ENCODE measurements around the gene CHRNE. TPM values are rescaled to one million over a fixed set of nuclear protein-coding genes. Genes with fewer than 3 reads are reported as not detected.
"Not testable (repeated sequence)": the region's sequence is repeated elsewhere in the genome, so short reads cannot be mapped to it uniquely, and the experiment has no call there.

Gene CHRNE
- total RNA-seq, 2 donors from 2014 or later = 0.43 to 0.81 TPM

DNA sequence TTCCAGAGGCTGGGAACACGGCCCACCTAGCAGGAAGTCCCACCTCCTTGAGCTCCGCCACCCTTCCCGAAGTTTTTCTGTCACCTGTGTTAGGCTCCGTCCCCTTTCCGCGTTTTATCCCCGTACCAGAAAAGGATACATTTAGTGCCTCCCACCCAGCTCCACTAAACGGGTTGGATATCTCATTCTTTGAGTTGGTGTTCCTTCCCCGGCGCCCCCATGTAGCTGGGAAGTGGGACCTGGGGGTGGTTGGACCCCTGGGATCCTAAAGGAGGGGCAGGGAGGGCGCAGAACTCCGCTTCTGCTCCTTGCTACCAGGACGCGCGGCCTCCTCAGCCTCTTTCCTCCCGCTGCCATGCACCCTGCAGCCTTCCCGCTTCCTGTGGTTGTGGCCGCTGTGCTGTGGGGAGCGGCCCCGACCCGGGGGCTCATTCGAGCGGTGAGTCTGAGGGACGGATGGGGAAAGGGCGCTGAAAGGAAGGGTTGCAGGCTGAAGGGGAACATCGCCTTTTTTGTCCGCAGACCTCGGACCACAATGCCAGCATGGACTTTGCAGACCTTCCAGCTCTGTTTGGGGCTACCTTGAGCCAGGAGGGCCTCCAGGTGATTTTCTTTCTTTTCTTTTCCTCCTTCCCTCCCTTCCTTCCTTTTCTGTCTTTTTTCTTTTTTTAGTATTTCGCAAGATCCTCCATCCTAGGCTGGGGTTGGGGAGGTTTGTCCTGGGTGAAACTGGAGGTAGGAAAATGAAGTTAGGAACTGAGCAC, 37.8 kb upstream of the CHRNE start:
- intact Hi-C loops (cut with DNase I, micrococcal nuclease) = no loop called here
- DNase-seq (peak; percentile 58 to 89), ATAC-seq (peak; percentile 66)

DNA sequence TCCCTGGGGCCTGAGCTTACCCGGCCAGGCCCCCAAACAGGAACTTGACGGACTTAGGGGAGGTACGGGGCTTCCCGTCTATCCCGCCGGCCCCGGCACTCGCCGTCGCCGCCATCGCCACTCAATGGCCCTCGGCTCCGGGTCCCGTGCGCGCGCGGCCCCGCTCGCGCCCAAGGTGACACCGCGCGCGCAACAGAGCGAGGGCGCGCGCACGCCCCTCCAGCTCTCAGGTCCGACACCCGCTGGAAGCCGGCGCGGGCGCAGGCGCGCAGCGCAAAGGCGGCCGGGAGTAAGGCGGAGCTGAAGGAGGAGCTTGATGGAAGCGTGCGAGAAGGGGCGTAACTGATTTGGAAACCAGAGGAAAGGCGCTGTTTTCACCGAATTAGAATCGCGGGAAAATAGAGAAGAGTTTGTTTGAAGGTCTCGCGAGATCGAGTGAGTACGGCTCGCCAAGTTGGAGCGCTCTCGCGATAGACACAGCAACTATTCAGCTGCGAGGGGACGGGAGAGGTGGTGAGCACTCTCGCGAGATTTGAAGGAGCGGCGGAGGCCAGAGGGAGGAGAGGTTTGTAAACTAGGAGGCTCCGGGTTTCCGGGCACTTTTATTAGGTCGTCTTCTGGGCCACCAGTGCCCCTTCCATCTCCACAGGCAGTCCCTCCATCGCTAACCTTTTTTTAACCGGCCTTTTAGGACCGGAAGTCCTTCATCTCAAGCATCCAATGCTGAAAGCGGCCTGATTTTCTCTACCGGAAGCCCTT, 37.1 kb upstream of the CHRNE start, which contains the start of the genes RNF167 and SLC25A11:
TSS of gene RNF167 (plus strand) at position 473 of the 759 bp plus-strand sequence. CDS start 642 bp downstream, outside the sequence.
TSS of gene SLC25A11 (minus strand) at position 251 of the 759 bp plus-strand sequence. CDS start at position 115, 136 bp downstream.
- DNase-seq (peak; percentile 94 to 97), ATAC-seq (peak; percentile 85)
- intact Hi-C loops (cut with DNase I, micrococcal nuclease) = no loop called here

DNA sequence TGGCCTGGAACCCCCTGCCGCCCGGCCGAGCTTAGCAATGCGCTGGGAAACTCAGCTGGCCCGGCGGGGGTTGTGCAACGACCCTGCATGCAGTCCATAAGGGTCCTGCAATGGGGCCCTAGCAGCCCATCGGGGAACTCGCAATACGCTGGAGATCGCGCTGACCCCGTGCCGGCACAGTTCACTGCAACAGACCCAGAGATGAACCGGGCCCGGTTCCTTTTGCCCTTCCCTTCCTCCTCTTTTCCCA, 36.6 kb upstream of the CHRNE start:
- peak in 1 of 2 donors; percentile 60 for DNase-seq
- peak; percentile 2 for ATAC-seq
- intact Hi-C loops (cut with DNase I, micrococcal nuclease) = no loop called here

DNA sequence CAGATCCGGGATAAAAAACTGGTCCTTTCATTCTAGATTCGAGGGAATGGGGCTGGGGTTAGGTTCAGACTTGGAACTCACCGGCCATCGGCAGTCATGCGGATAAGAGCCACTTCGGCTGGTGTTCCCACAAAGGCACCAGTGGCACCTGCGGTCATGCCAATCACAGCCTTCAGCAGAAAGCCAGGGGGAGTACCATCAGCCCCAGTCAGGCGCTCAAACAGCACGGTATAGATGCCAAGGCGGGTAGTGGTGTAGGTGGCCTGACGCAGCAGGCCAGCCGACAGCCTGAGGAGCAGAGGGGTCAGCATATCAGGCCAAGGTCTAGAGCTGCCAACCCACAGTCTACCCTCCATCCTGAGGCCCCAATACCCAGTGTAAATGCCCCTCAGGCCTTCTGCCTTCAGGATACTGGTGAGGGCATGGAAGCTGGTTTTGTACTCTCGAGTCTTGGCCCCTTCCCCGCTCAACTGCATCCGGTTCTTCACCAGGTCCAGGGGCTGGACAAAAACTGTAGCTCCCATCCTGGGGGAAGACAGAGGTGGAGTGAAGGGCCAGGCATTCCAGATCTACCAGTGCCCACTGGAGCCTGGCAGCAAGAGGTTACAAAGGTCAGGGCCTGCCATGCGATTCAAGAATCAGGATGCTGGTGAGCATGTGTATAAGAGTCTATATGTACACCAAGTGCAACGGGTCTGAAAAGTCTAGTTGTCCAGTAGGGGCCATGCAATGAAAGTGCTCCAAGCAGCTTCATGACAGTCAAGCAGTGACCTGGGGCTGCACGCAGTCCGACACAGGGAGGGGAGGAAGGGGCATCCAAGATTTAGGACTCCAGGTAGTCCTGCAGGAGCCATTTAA, 36.0 kb upstream of the CHRNE start:
- intact Hi-C loops (cut with DNase I, micrococcal nuclease) = no loop called here
- ATAC-seq (peak; percentile 6), DNase-seq (no peak)

DNA sequence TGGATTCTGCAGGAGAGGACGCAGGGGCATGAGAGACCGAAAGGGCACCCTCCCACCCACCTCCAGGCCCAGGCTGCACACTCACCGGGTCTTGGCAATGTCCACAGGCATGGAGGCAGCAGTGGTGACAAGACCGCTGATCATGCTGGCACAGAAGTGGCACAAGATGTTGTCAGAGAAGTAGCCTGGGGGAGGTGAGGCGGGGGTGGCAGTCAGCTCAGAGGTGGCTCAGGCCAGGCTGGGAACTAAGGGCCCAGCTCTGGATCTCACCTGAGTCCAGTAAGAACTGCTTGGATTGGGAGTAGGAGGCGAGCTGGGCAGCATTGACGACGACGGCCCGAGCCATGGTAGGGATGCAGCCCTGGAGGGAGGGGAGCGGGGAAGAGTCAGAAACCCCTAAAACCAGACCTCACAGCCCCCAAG, 35.2 kb upstream of the CHRNE start:
- intact Hi-C loops (cut with DNase I, micrococcal nuclease) = no loop called here
- ATAC-seq = no peak
- no peak for DNase-seq

DNA sequence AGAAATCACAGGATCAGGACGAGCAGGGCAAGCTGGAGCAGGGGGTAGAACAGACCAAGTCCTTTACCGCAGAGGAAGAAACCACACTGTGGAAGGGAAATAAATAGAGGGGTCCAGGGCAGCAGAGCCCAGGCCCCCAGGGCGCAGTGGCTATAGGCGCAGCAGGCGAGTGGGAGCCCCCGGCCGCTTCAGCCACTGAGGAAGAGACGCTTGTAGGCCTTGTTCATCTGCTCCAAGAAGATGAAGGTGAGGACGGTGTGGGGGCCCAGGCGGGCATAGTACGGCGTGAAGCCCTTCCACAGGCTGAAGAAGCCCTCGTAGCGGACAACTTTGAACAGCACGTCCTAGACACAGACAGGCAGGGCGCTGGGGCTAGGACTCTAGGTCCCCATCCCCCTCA, 34.7 kb upstream of the CHRNE start:
- intact Hi-C loops (cut with DNase I, micrococcal nuclease) = no loop called here
- no peak for DNase-seq
- no peak for ATAC-seq

DNA sequence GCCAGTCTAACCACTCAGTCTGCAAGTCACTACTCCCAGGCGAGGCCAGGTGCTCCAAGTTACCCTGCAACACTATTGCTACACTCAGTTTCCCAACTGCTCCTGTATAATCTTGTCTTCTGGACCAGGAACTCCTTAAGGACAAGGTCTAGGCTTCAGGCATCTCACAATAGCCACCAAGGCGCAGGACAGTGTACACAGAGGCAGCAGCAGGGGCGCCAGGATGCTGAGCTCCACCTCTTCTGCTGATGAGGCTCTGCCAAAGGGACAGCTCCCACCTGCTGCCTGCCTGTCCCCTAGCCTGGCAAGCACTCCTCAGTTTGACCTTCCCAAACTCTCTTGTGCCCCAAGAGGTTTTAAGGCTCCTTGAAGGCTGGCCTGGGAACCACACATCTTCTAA, 33.5 kb upstream of the CHRNE start:
- ATAC-seq (no peak), DNase-seq (no peak)
- intact Hi-C loops (cut with DNase I, micrococcal nuclease) = no loop called here

DNA sequence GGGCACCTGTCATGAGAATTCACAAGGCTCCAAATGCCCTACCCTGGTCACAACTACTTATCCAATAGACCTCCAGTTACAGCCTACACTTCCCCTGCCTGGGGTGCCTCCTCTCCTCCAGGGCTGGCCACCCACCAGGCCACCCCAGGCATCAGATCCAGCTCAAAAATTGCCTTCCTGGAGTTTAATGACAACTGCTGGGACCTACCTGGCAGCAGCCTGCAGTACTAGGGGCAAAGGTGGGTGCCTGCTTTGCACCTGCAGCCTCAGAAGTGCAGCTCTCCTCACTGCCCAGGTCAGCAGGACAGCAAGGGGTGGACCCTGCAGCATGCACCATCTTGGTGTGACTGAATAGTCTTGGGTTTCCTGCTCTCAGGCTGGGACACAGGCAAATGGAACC, 32.8 kb upstream of the CHRNE start:
- intact Hi-C loops (cut with DNase I, micrococcal nuclease) = no loop called here
- ATAC-seq (no peak), DNase-seq (no peak)

DNA sequence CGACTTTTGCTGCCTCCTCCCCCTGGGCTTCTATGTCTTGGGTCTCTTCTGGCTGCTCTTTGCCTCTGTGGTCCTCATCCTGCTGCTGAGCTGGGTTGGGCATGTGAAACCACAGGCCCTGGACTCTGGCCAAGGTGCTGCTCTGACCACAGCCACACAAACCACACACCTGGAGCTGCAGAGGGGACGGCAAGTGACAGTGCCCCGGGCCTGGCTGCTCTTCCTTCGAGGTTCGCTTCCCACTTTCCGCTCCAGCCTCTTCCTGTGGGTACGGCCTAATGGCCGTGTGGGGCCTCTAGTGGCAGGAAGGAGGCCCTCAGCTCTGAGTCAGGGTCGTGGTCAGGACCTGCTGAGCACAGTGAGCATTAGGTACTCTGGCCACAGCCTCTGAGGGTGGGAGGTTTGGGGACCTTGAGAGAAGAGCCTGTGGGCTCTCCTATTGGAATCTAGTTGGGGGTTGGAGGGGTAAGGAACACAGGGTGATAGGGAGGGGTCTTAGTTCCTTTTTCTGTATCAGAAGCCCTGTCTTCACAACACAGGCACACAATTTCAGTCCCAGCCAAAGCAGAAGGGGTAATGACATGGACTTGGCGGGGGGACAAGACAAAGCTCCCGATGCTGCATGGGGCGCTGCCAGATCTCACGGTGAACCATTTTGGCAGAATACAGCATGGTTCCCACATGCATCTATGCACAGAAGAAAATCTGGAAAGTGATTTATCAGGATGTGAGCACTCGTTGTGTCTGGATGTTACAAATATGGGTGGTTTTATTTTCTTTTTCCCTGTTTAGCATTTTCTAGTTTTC, 31.5 kb upstream of the CHRNE start:
- DNase-seq = peak in 1 of 2 donors; percentile 63
- intact Hi-C loops (cut with DNase I, micrococcal nuclease) = no loop called here
- peak; percentile 26 for ATAC-seq

DNA sequence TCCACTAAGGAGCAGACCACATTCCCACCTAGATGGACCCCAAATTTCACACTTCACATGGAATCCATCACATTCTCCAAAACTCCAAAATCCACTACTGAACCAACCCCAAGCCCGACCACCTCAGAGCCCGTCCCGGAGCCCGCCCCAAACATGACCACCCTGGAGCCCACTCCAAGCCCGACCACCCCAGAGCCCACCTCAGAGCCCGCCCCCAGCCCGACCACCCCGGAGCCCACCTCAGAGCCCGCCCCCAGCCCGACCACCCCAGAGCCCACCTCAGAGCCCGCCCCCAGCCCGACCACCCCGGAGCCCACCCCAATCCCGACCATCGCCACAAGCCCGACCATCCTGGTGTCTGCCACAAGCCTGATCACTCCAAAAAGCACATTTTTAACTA, 30.7 kb upstream of the CHRNE start:
- intact Hi-C loops (cut with DNase I, micrococcal nuclease) = no loop called here
- DNase-seq = no peak
- ATAC-seq = no peak

DNA sequence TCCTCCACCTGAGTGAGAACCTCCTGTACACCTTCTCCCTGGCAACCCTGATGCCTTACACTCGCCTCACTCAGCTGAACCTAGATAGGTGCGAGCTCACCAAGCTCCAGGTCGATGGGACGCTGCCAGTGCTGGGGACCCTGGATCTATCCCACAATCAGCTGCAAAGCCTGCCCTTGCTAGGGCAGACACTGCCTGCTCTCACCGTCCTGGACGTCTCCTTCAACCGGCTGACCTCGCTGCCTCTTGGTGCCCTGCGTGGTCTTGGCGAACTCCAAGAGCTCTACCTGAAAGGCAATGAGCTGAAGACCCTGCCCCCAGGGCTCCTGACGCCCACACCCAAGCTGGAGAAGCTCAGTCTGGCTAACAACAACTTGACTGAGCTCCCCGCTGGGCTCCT, 29.9 kb upstream of the CHRNE start:
- ATAC-seq = no peak
- intact Hi-C loops (cut with DNase I, micrococcal nuclease) = no loop called here
- no peak for DNase-seq

DNA sequence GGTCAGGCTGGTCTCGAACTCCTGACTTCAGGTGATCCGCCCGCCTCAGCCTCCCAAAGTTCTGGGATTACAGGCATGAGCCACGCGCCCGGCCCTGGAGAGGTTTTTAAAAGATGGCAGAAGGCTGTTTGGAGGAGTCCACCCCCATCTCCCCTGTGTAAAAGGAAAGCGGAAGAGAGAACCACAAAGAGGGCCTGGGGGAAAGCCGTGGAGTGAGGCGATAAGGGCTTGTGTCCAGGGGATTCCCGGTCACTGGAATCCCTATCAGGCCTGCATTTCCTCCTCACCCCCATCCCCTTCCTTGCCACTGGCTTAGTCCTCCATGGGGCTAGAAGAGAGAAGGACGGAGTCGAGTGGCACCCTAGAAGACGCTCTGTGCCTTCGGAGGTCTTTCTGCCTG, 29.1 kb upstream of the CHRNE start, which contains the start of gene GP1BA:
TSS of gene GP1BA (plus strand) at position 315 of the 400 bp plus-strand sequence. CDS start 328 bp downstream, outside the sequence.
- intact Hi-C loops (cut with DNase I, micrococcal nuclease) = no loop called here
- DNase-seq = no peak
- ATAC-seq = no peak

DNA sequence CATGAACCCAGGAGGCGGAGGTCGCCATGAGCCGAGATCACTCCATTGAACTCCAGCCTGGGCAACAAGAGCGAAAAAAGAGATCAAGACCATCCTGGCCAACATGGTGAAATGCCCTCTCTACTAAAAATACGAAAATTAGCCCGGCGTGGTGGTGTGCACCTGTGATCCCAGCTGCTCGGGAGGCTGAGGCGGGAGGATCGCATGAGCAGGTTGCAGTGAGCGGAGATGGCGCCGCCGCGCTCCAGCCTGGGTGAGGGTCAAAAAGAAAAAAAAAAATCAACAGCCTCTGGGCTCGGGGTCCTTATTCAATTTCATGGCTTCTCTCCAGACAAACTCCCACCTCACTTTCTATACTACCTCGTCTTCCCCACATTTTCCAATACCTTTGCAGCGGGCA, 26.0 kb upstream of the CHRNE start:
- intact Hi-C loops (cut with DNase I, micrococcal nuclease) = no loop called here
- DNase-seq (no peak), ATAC-seq (no peak)

DNA sequence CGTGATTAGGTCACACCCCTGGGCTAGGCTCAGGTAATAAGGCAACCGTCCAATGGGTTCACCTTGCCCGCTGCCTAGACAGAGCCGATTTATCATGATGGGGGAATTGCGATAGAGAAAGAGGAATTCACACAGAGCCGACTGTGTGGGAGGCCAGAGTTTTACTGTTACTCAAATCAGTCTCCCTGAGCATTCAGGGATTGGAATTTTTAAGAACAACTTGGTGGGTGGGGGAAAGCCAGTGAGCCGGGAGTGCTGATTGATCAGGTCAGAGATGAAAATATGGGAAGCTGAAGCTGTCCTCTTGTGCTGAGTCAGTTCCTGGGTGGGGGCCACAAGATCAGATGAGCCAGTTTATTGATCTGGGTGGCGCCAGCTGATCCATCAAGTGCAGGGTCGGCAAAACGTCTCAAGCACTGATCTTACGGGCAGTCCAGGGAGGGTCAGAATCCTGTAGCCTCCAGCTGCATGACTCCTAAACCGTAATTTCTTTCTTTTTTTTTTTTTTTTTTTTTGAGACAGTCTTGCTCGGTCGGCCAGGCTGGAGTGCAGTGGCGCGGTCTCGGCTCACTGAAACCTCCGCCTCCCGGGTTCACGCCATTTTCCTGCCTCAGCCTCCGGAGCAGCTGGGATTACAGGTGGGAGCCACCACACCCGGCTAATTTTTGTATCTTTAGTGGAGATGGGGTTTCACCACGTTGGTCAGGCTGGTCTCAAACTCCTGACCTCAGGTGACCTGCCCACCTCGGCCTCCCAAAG, 23.9 kb upstream of the CHRNE start:
- intact Hi-C loops (cut with DNase I, micrococcal nuclease); DNase-seq; ATAC-seq: not testable (repeated sequence)

DNA sequence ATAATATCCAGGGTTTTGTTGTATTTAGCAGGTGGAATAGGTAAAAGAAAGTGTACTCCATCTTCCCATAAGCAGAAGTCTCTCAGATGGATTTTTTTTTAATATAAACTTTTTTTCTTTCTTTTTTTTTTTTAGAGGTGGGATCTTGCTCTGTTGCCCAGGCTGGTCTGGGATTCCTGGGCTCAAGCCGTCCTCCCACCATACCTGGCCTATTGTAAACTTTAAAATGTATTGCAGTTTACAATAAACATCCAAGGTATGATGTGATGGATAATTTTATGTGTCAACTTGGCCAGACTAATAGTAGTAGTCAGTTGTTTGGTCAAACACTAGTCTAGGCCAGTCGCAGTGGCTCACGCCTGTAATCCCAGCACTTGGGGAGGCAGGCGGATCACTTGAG, 18.4 kb upstream of the CHRNE start:
- intact Hi-C loops (cut with DNase I, micrococcal nuclease) = no loop called here
- no peak for DNase-seq
- no peak for ATAC-seq

DNA sequence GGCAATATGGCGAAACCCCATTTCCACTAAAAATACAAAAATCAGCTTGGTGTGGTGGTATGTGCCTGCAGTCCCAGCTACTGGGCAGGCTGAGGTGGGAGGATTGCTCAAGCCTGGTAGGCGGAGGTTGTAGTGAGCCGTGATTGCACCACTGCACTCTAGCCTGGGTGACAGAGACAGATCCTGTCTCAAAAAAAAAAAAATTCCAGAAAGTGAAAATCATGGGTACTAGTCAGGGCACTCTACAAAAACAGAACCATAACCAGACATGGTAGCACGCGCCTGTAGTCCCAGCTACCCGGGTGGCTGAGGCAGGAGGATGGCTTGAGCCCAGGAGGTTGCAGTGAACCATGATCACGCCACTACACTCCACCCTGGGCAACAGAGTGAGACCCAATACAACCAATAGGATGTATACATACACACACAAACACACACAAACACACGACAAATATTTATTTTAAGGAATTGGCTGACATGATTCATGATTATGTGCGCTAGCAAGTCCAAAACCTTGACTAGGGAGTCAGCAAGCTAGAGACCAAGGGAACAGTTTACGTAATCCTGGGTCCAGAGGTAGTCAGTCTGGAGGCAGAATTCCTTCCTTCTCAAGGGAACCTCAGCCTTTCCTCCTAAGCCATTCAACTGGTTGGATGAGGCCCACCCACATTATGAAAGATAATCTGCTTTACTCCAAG, 17.6 kb upstream of the CHRNE start:
- ATAC-seq = no peak
- DNase-seq = no peak
- intact Hi-C loops (cut with DNase I, micrococcal nuclease) = no loop called here

DNA sequence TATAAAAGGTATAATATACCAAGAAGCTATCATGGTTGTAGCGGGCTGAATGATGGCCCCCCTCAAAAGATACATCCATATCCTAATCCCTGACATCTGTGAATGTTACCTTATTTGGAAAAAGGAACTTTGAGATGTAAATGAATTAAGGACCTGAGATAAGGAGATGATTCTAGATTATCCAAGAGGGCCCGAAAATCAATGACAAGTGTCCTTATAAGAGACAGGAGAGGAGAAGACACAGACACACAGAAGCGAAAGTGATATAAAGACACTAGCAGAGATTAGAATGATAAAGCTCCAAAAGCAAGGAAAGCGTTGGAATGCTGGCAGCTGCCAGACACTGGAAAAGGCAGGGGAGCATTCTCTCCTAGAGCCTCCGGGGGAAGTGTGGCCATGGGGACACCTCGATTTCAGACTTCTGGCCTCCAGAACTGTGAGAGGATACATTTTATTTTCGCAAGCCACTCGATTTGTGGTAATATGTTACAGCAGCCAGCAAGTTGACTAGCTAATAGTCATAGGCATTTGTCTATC, 16.7 kb upstream of the CHRNE start:
- intact Hi-C loops (cut with DNase I, micrococcal nuclease) = loop anchor here in 1 of 2 donors (10.0 kb wide), 1 partner anchor 65 kb away; the partner anchor contains the start of gene CAMTA2
- DNase-seq = no peak
- ATAC-seq = no peak
